ENCODE data around the gene PTPRZ1. TPM values are rescaled to one million over a fixed set of nuclear protein-coding genes. Genes with fewer than 3 reads are reported as not detected.

PTPRZ1 gene
- total and polyA plus RNA-seq, 2 of the 8 experiments (the other 6 are each of a cell fraction or from before 2014, with no cell fraction given): 112 to 135 TPM

GRCh38 chr7:122027058-122027457 is 154.1 kb downstream of the PTPRZ1 start:
- no peak overlapping the region for H2BK120ac ChIP-seq (replicated peaks; ENCODE audit: low read depth, low read length)
- H4K91ac ChIP-seq (replicated peaks; ENCODE audit: insufficient read length, low read length): no peak overlapping the region
- H3K79me2 ChIP-seq (ENCODE audit: control insufficient read depth in 1 of 2, insufficient read depth in 2 of 2, low read length in 2 of 2): no peaks in the 10 kb centered on the region
- WGBS, 2 experiments (ENCODE audit: extremely low coverage in 1 of 2, insufficient coverage in 1 of 2, insufficient read length in 1 of 2, insufficient replicate concordance in 2 of 2, low coverage in 1 of 2, low lambda C conversion rate in 2 of 2, missing lambda C conversion rate in 1 of 2): 89% methylated on average over 2 of the region's 2 CpGs; no CpG with 5 or more reads in 1 of the 2 experiments
- H4K5ac ChIP-seq (ENCODE audit: insufficient read length, low read depth, low read length): no peak overlapping the region
- no peak overlapping the region for H3K18ac ChIP-seq (ENCODE audit: extremely low read depth, low read length)
- H3K23ac ChIP-seq (ENCODE audit: insufficient read length): no peak overlapping the region
- no peak overlapping the region for H2BK5ac ChIP-seq (ENCODE audit: low read depth, low read length)
- H4K20me1 ChIP-seq (replicated peaks in 1 of 2; ENCODE audit: control insufficient read depth in 1 of 2, insufficient read depth in 2 of 2, low read length in 2 of 2): no peaks in the 10 kb centered on the region
- no peak overlapping the region for H2BK15ac ChIP-seq (ENCODE audit: low read length)
- no peak overlapping the region for H3K56ac ChIP-seq (replicated peaks; ENCODE audit: insufficient read length, low read depth, low read length)
- POLR2A ChIA-PET (ENCODE audit: partially characterized antibody): no interaction called here
- no peaks in the 10 kb centered on the region for H3K4me1 ChIP-seq (replicated peaks in 1 of 4; ENCODE audit: control insufficient read depth in 3 of 4, insufficient read depth in 4 of 4, low read length in 3 of 4)
- H3K27ac ChIP-seq (ENCODE audit: low read depth, low read length): no peak overlapping the region
- H4K8ac ChIP-seq (ENCODE audit: extremely low read depth, insufficient read depth, low read length): no peak overlapping the region
- no peak overlapping the region for H3K14ac ChIP-seq (ENCODE audit: insufficient read length)
- no peak overlapping the region for H2BK20ac ChIP-seq (ENCODE audit: low read length)
- H3K4me2 ChIP-seq (ENCODE audit: insufficient read depth in 1 of 2, low read depth in 2 of 2, low read length in 2 of 2): no peak overlapping the region
- H2BK12ac ChIP-seq (ENCODE audit: low read depth, low read length): no peak overlapping the region
- no peak overlapping the region for H3K9ac ChIP-seq (replicated peaks in 1 of 4; ENCODE audit: extremely low read depth in 1 of 4, low read depth in 3 of 4, low read length in 3 of 4)
- peaks cover 0 to 14% (median 1%) of the 10 kb centered on the region in 4 experiments; a peak in 3 of 8 replicates for H3K36me3 ChIP-seq (ENCODE audit: control insufficient read depth in 2 of 4, insufficient read depth in 4 of 4, low read length in 3 of 4)
- CTCF ChIA-PET (ENCODE audit: partially characterized antibody): interaction anchor here (1.4 kb wide), 1 partner anchor 32 kb away, joined by 4 read pairs; no protein-coding TSS in a partner anchor
- no peak overlapping the region for H3K4ac ChIP-seq (replicated peaks; ENCODE audit: insufficient read length, low read depth, low read length)
- H3K27me3 ChIP-seq (replicated peaks in 1 of 4; ENCODE audit: control insufficient read depth in 3 of 4, extremely low read depth in 1 of 4, insufficient read depth in 3 of 4, low read length in 3 of 4): peaks cover 0 to 1% (median 0%) of the 10 kb centered on the region in 4 experiments; a peak in 1 of 7 replicates
- H2AFZ ChIP-seq (ENCODE audit: low read length): no peak overlapping the region
- H3K79me1 ChIP-seq (ENCODE audit: low read depth, low read length): no peaks in the 10 kb centered on the region
- H3K23me2 ChIP-seq (ENCODE audit: low read depth, low read length): no peaks in the 10 kb centered on the region
- FAIRE-seq: no peak
- no peak overlapping the region for H3K4me3 ChIP-seq (ENCODE audit: extremely low read depth in 1 of 4, insufficient read depth in 2 of 4, low read depth in 3 of 4, low read length in 4 of 4)
- H2AK5ac ChIP-seq (ENCODE audit: low read depth, low read length): no peak overlapping the region
- H3K9me3 ChIP-seq (ENCODE audit: insufficient read depth in 2 of 2, low read depth in 1 of 2, low read length in 1 of 2): no peaks in the 10 kb centered on the region
- DNase-seq (ENCODE audit: low read depth in 1 of 2, low spot score in 2 of 2): no peak
- TF ChIP-seq EZH2 (IDR thresholded peaks at IDR 0.05; ENCODE audit: low read depth, low read length, severe bottlenecking): no peak
- TF ChIP-seq KDM5A (IDR thresholded peaks at IDR 0.05; ENCODE audit: low read length): no peak
- TF ChIP-seq TBP (IDR thresholded peaks at IDR 0.05; ENCODE audit: low read depth, low read length): no peak

Measured in H1 (cell line).